PFSK-1 (cell line): ENCODE data around the gene ADPRHL1.

Source experiments
- FOXP2 ChIP-seq: optimal IDR thresholded peaks from 2 replicates; pipeline ENCODE3; 2011; ENCODE audit warnings: borderline replicate concordance, control low read depth, inconsistent platforms; ENCODE audit not compliant: insufficient read depth; ENCODE audit errors: extremely low read length, extremely low read depth
- POLR2AphosphoS5 ChIP-seq: IDR thresholded peaks from 2 replicates; pipeline ENCODE4 v1.6.1; 2012; ENCODE audit warnings: low read depth, mild to moderate bottlenecking, control low read depth, low read length, moderate library complexity
- SIN3A ChIP-seq: IDR thresholded peaks from 2 replicates; pipeline ENCODE4 v1.6.1; 2012; ENCODE audit warnings: mild to moderate bottlenecking, low read length, moderate library complexity, borderline replicate concordance; ENCODE audit not compliant: insufficient read depth
- TAF1 ChIP-seq: IDR thresholded peaks from 2 replicates; pipeline ENCODE4 v1.6.1; 2012; ENCODE audit warnings: low read length, control low read depth, borderline replicate concordance; ENCODE audit not compliant: insufficient read depth
- TF ChIP-seq, protein P1 (sequence below), 2 experiments: IDR thresholded peaks; 2 replicates each; pipeline versions ENCODE4 v1.6.1 to v1.8.0; 2011 to 2012; ENCODE audit warnings: low read depth in 2 of 2, low read length in 2 of 2, control low read depth in 1 of 2, inconsistent platforms in 1 of 2, mild to moderate bottlenecking in 1 of 2, moderate library complexity in 1 of 2; ENCODE audit not compliant: insufficient read depth in 1 of 2

ADPRHL1 gene

DNA sequence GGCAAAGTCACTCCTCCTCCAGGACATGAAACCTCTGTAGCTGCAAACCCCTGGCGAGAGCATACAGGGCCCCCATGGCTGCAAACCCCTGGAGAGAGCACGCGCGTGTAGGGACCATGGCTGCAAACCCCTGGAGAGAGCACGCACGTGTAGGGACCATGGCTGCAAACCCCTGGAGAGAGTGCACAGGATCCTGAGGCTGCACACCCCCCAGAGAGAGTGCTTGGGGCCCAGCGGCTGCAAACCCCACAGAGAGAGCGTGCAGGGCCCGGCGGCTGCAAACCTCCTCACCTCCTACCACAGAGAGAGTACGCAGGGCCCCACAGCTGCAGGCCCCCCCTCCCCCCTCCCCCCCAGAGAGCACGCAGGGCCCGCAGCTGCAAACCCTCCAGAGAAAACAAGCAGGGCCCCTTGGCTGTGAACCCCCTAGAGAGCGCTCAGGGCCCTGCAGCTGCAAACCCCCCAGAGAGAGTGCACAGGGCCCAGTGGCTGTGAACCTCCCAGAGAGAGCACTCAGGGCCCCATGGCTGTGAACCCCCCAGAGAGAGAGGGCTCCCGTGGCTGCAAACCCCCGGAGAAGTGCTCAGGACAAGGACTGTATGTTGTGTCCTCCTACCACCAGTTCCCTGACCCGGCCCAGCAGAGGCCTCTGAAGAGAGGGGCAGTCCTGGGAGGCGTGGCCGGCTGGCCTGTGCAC is 7.3 kb downstream of the ADPRHL1 start:
- TF ChIP-seq SIN3A (no peak), TAF1 (no peak), FOXP2 (no peak), POLR2AphosphoS5 (no peak)
- TF ChIP-seq, protein P1, sequence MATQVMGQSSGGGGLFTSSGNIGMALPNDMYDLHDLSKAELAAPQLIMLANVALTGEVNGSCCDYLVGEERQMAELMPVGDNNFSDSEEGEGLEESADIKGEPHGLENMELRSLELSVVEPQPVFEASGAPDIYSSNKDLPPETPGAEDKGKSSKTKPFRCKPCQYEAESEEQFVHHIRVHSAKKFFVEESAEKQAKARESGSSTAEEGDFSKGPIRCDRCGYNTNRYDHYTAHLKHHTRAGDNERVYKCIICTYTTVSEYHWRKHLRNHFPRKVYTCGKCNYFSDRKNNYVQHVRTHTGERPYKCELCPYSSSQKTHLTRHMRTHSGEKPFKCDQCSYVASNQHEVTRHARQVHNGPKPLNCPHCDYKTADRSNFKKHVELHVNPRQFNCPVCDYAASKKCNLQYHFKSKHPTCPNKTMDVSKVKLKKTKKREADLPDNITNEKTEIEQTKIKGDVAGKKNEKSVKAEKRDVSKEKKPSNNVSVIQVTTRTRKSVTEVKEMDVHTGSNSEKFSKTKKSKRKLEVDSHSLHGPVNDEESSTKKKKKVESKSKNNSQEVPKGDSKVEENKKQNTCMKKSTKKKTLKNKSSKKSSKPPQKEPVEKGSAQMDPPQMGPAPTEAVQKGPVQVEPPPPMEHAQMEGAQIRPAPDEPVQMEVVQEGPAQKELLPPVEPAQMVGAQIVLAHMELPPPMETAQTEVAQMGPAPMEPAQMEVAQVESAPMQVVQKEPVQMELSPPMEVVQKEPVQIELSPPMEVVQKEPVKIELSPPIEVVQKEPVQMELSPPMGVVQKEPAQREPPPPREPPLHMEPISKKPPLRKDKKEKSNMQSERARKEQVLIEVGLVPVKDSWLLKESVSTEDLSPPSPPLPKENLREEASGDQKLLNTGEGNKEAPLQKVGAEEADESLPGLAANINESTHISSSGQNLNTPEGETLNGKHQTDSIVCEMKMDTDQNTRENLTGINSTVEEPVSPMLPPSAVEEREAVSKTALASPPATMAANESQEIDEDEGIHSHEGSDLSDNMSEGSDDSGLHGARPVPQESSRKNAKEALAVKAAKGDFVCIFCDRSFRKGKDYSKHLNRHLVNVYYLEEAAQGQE (IDR thresholded peaks at IDR 0.05; ENCODE audit: insufficient read depth in 1 of 2, low read depth in 2 of 2, low read length in 2 of 2), result no peak

DNA sequence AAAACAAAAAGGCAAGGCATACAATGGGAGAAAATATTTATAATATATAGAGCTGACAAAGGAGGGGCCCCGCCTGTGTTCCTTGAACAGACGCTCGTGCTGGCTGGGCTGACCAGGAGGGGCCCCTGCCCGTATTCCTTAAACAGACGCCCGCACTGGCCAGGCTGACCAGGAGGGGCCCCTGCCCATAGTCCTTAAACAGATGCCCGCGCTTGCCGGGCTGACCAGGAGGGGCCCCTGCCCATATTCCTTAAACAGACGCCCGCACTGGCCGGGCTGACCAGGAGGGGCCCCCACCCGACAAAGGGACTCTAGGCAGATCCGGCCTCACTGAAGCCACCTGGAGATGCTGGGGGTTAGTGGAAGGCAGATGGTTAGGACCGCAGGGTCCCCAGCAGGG is 9.3 kb downstream of the ADPRHL1 start:
- TF ChIP-seq FOXP2 (no peak), TAF1 (no peak), SIN3A (no peak), POLR2AphosphoS5 (no peak)
- TF ChIP-seq, protein P1 (IDR thresholded peaks at IDR 0.05; ENCODE audit: insufficient read depth in 1 of 2, low read depth in 2 of 2, low read length in 2 of 2), result no peak

DNA sequence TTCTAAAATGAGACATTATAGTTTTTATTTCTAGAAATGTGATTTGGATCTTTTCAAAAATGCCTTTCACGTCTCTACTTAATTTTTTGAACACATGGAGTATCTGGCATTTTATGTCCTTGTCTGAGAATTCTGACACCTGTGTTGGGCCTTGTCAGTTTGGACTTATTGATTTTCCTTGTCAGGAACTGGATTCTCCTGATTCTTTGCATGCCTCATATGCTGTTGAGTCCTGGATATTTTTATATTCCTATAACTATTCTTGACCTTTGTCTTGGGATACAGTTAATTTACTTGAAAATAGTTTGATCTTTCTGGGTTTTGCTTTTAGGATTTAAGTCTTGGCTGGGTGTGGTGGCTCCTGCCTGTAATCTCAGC is 10.3 kb downstream of the ADPRHL1 start:
- no peak for TF ChIP-seq SIN3A
- TF ChIP-seq, protein P1 (IDR thresholded peaks at IDR 0.05; ENCODE audit: insufficient read depth in 1 of 2, low read depth in 2 of 2, low read length in 2 of 2), result no peak
- TF ChIP-seq FOXP2, result no peak
- TF ChIP-seq POLR2AphosphoS5, result no peak
- TF ChIP-seq TAF1, result no peak

DNA sequence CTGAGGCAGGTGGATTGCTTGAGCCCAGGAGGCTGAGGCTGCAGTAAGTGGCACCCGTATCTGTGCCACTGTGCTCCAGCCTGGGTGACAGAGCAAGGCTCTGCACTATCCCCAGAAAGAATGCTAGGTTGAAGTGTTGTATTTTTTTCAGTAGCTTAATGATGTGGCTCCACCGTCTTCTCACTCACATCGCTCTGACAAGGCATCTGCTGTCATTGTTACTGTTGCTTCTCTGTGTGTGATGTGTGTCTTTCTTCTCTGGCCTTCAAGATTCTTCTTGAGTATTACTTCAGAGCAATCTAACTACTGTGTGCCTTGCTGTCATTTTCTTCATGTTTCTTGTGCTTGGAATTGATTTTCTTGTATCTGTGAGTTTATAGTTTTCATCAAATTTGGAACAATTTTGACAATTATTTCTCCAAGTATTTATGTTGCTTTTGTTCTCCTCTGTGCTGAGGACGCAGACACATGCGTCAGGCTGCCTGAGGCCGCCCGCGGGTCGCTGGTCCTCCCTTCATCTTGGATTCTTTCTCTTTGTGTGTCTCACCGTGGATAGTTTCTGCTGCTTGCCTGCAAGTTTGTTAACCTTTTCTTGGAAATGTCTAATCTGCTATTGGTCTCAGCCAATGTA is 10.8 kb downstream of the ADPRHL1 start:
- TF ChIP-seq, protein P1 (IDR thresholded peaks at IDR 0.05; ENCODE audit: insufficient read depth in 1 of 2, low read depth in 2 of 2, low read length in 2 of 2), result no peak
- TF ChIP-seq TAF1, result no peak
- TF ChIP-seq POLR2AphosphoS5, result no peak
- TF ChIP-seq SIN3A, result no peak

DNA sequence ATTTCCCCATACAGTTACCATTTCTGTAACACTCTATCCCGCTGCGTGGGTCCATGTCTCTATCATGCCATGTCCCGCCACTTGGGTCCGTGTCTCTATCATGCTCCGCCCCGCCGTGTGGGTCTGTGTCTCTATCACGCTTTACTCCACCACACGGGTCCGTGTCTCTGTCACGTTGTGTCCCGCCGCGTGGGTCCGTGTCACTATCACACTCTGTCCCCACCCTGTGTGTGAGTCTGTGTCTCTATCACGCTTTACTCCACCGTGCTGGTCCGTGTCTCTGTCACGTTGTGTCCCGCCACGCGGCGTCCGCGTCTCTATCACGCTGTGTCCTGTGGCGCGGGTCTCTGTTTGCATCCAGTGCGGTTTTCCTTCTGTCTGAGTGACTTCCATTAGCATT is 11.6 kb downstream of the ADPRHL1 start:
- TF ChIP-seq FOXP2 (no peak), POLR2AphosphoS5 (no peak)
- TF ChIP-seq, protein P1 (IDR thresholded peaks at IDR 0.05; ENCODE audit: insufficient read depth in 1 of 2, low read depth in 2 of 2, low read length in 2 of 2), result no peak
